Activated CD8-positive, alpha-beta T cell treated with anti-CD3 and anti-CD28 coated beads, Interleukin-2, amount 10 ng/mL, durations not matched to agents 7 days and 5 days (primary cell): ENCODE results near the gene PRF1. TPM values are rescaled to one million over a fixed set of nuclear protein-coding genes. Genes with fewer than 3 reads are reported as not detected.

ENCODE experiments used
- ATAC-seq: fragments of 150-1000 bp; cut with Tn5 transposase; one replicate; pipeline ENCODE4 v1.10.0; 2021; ENCODE audit warnings: moderate library complexity
- CTCF ChIA-PET: fragments of 350-600 bp; sonication (Branson Sonifier 250); formaldehyde crosslinking; loops from one replicate; lab custom pipeline; 2021; ENCODE audit warnings: antibody characterized with exemption; lab: Charles Lee
- POLR2A ChIA-PET: fragments of 350-600 bp; sonication (Branson Sonifier 250); formaldehyde crosslinking; loops from one replicate; lab custom pipeline; 2021; ENCODE audit warnings: antibody characterized with exemption; lab: Charles Lee
- DNase-seq: peaks from one replicate; pipeline ENCODE4 v3.0.0-alpha.2; 2020
- H3K27ac Mint-ChIP-seq: one replicate; pipeline ENCODE4 v1.8.0; 2021; ENCODE audit warnings: mild to moderate bottlenecking, mixed read lengths
- H3K27me3 Mint-ChIP-seq: one replicate; pipeline ENCODE4 v1.8.0; 2021; ENCODE audit warnings: low read depth, mixed read lengths
- H3K36me3 Mint-ChIP-seq: one replicate; pipeline ENCODE4 v1.8.0; 2021; ENCODE audit warnings: low read depth, mixed read lengths
- H3K4me1 Mint-ChIP-seq: one replicate; pipeline ENCODE4 v1.8.0; 2021; ENCODE audit warnings: low read depth, mixed read lengths
- H3K4me3 Mint-ChIP-seq: one replicate; pipeline ENCODE4 v1.8.0; 2021; ENCODE audit warnings: mild to moderate bottlenecking, mixed read lengths
- H3K9me3 Mint-ChIP-seq: one replicate; pipeline ENCODE4 v1.8.0; 2022; ENCODE audit warnings: mixed read lengths; ENCODE audit not compliant: insufficient read depth
- total RNA-seq, 2 experiments: library from RNA; stranded (reverse); gene quantifications; one replicate each; pipeline ENCODE4 v1.2.3, GENCODE V29; 2021

The PRF1 gene
- total RNA-seq, 2 experiments from 2014 or later, result 265 to 272 TPM

DNA sequence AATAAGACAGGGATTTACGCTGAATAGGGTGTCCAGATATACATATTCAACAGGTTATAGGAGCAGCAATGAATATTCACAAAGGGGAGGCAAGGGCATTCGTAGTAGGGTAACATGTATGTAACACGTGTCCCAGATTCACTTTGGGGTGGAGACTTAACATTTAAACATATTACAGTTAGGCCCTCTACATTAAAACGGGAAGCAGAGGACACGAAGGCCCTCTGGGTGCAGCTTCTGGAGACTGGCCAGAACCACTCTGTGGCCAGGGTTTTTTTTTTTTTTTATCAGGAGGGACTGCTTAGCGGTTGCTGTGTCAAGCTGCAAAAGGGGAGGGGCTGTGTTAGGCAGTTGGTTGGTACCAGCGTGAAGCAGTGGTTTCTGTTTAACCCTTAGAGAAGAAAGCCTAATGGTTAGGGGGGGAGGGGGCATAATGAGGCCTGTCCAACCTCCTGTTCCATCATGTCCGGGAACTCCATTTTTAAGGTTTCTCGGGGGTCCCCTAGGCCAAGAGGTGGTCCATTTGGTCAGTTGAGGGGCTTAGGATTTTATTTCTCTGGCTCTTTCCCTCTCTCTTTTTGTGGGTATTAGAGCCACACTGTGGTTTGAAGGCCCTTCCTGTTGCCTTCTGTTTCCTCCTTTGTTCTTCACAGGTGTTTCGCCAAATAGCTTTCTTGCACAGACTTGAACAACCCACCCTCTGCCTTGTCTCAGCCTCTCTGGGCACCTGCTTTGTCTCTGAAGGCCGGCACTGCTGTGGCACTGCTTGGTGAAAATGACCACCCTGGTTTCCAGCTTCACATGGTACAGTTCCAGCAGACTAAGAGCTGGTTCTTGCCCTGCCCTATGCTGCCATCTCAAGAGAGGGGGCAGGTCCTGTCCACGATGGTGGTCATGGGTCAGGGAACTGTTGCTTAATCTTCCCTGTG, 26.4 kb downstream of the PRF1 start:
- peaks cover under 1% of the 10 kb centered on the region for H3K9me3 Mint-ChIP-seq
- H3K27me3 Mint-ChIP-seq, result no peaks in the 10 kb centered on the region
- ChIA-PET CTCF (interaction anchor here (0.5 to 6.1 kb wide), 8 partner anchors 8 to 44 kb away, joined by 3 to 63 read pairs (median 3); partner anchors contain the start of gene PRF1), POLR2A (interaction anchor here (0.6 to 1.8 kb wide), 7 partner anchors 11 to 99 kb away, joined by 3 to 9 read pairs (median 3); partner anchors contain the start of gene PRF1)
- peak overlapping the region; percentile 78 for H3K27ac Mint-ChIP-seq
- ATAC-seq (peak; percentile 4), DNase-seq (peak; percentile 70)
- peak overlapping the region; percentile 39 for H3K4me3 Mint-ChIP-seq
- H3K36me3 Mint-ChIP-seq, result no peaks in the 10 kb centered on the region
- peaks cover 78% of the 10 kb centered on the region for H3K4me1 Mint-ChIP-seq

DNA sequence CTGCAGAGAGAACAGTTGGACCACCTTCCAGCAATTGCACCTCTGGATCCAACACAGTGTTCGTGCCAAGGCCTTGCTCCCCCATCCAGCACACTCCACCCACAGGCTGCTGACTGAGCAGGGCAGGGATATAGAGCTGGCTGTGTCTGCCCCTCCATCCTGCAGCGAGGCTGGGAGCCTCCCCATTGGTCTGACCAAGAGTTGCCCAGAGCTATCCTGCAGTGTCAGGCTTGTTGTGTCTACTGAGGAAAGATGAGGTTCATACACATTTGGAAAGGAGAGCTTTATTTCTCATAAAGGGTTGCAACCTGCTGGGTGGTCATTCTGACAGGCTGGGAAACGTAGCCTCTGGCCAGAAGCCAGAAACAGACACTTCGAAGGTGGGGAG, 27.1 kb downstream of the PRF1 start:
- CTCF ChIA-PET, result interaction anchor here (0.5 to 6.1 kb wide), 5 partner anchors 10 to 44 kb away, joined by 3 to 63 read pairs (median 3); no protein-coding TSS in a partner anchor
- H3K4me1 Mint-ChIP-seq, result peaks cover 80% of the 10 kb centered on the region

DNA sequence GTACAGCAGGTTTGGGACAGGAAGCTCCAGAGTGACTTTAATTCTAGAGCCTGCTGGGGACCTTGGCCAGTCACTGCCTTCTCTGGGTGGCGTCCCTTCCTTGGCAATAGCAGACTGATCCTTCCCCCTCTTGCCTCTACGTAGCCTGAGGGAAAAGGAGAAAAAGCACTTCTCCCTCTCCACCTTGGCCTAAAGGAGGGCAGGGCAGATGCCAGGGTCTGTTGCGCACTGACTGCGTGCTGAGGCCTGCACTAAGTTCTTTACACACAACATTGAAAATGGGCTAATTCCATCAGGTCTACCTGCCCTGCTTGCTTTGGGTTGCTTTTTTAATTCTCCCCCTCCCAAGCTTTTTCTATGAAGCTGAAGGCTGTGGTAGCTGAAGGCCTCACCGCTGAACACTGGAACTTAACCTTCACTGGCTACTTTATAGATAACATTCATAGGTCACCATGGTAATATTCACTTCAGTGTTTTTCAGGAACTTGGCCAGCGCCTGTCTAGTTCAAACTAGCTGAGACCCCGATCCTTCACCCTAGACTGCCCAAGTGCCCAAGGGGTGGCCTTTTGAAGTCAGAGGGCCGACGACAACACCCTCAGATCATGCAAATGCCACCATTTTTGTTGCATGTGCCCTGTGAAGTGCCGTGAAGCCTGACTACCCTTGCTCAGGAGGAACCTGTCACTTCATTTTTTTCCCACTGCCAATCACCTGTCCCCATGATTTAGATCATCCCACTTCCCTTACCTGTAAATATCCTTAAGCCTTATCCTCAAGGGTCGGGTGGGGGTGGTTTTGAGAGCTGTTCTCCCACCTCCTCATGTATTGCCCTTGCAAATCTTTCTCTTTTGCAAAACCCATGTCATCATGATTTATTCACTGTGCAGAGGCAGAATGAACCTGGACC, 28.7 kb downstream of the PRF1 start:
- Mint-ChIP-seq H3K36me3 (no peaks in the 10 kb centered on the region), H3K4me1 (peaks cover 78% of the 10 kb centered on the region), H3K4me3 (no peak overlapping the region), H3K27ac (no peak overlapping the region), H3K9me3 (no peaks in the 10 kb centered on the region), H3K27me3 (no peaks in the 10 kb centered on the region)
- POLR2A ChIA-PET, result no interaction called here
- DNase-seq, result no peak
- CTCF ChIA-PET, result interaction anchor here (0.6 to 6.1 kb wide), 3 partner anchors 14 to 29 kb away, joined by 3 to 63 read pairs (median 4); partner anchors contain the start of gene PRF1
- no peak for ATAC-seq

More for the DNA sequence above, 27.1 kb downstream of the PRF1 start:
- Mint-ChIP-seq H3K9me3 (no peaks in the 10 kb centered on the region), H3K36me3 (no peaks in the 10 kb centered on the region), H3K27me3 (no peaks in the 10 kb centered on the region), H3K27ac (peak overlapping the region; percentile 78), H3K4me3 (peak overlapping the region; percentile 10)
- no peak for DNase-seq
- ATAC-seq, result no peak
- POLR2A ChIA-PET, result interaction anchor here (0.7 to 1.8 kb wide), 4 partner anchors 16 to 44 kb away, joined by 3 to 9 read pairs (median 4); partner anchors contain the start of gene PRF1

DNA sequence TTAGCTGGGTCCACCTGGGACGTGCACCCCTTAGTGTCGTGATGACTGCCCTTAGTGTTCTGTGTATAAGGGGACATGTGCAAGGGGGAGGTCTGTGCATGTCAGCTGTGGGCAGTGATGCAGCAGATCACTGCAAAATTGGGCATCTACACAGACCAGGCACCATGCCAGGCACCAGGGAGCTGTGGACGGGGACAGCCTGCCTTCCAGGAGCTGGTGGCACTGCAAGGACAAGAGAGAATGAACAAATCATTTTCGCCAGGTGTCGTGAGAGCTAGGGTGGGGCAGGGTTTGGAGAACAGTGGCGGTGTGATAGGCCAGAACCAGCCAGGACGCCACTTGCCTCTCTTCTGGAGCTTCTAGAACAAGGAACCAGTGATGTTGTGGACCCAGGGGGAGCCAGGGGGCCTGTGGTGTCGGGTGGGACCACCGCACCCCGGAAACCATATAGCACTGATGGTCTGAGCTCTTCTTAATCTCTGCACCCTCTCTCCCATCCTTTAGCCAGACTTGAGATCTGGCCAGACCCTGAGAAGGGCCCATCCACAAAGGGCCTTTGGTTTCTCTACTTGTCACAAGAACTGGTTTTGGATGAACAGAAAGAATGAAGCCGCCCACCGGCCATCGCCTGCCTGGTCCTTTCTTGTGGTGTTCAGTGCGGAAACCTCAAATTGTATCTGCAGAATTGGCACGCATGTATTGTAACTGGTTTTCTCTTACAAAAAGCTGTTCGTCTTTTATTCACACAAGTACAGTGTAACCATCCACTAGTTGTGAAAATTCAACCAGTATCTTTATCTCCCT, 30.7 kb downstream of the PRF1 start:
- H3K4me3 Mint-ChIP-seq, result no peak overlapping the region
- H3K36me3 Mint-ChIP-seq, result no peaks in the 10 kb centered on the region
- ATAC-seq (no peak), DNase-seq (no peak)
- no peaks in the 10 kb centered on the region for H3K27me3 Mint-ChIP-seq
- H3K4me1 Mint-ChIP-seq, result peaks cover 65% of the 10 kb centered on the region
- POLR2A ChIA-PET, result interaction anchor here (0.8 to 1.6 kb wide), 2 partner anchors 31 to 124 kb away, joined by 3 to 5 read pairs; partner anchors contain the start of gene PRF1
- peak overlapping the region; percentile 62 for H3K27ac Mint-ChIP-seq
- H3K9me3 Mint-ChIP-seq, result no peaks in the 10 kb centered on the region
- CTCF ChIA-PET, result interaction anchor here (1.3 kb wide), 1 partner anchor 13 kb away, joined by 9 read pairs; no protein-coding TSS in a partner anchor

DNA sequence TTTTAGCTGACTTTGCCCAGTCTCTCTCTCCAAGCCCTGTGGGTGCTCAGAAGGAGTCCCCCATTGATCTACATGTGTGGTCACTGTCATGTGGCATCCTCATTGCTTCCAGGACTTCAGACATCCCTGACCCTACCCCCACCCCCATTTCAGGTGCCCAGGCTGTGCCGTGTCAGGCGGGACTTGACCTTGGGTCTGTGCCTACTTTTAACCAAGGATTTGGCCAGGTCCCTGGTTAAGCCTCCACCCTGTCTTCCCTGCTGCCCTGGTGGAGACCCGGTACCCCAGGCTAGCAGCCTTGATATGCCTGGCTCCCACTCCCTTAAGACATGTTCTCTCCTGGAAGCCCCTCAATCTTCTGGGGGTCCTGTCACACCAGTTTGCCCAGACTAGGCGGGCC, 31.3 kb downstream of the PRF1 start:
- no peaks in the 10 kb centered on the region for H3K36me3 Mint-ChIP-seq
- ATAC-seq (no peak), DNase-seq (no peak)
- ChIA-PET CTCF (interaction anchor here (1.3 to 3.2 kb wide), 2 partner anchors 11 to 12 kb away, joined by 9 to 18 read pairs; no protein-coding TSS in a partner anchor), POLR2A (interaction anchor here (0.8 to 1.6 kb wide), 2 partner anchors 31 to 125 kb away, joined by 3 to 5 read pairs; partner anchors contain the start of gene PRF1)
- no peaks in the 10 kb centered on the region for H3K9me3 Mint-ChIP-seq
- peaks cover 61% of the 10 kb centered on the region for H3K4me1 Mint-ChIP-seq
- no peak overlapping the region for H3K4me3 Mint-ChIP-seq
- peak overlapping the region; percentile 62 for H3K27ac Mint-ChIP-seq
- H3K27me3 Mint-ChIP-seq, result no peaks in the 10 kb centered on the region

DNA sequence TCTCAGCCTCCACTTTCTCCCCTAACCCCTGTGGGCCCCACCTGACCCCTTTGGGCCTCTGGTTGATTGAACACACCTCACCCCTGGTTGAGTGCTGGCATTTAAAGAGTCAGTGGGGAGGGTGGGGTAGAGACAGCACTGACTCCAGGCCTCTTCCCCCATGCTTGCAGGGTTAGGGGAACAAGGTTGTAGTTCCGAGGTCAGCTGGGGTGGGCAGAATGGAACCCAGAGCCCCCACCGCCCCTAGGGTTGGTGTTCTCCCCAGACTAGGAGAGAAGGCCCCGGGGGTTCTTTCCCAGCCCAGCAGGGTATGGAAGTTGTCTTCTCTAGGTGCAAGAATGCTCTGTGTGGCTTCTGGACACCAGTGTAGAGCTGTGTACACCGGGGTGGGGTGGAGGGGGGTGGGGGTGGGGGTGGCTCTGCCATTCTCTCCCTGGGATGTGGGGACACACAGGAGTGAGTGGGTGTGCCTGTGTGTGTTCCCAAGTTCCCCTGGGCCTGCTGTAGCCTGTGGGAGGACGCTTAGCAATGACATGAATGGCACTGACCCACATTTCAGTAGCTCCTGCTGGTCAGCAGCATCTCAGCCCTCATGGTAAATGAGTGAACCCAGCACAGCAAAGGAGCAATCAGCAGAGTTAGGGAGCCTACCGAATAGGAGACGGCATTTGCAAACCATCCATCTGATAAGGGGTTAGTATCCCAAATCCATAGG, 33.6 kb downstream of the PRF1 start:
- no peak overlapping the region for H3K4me3 Mint-ChIP-seq
- no peaks in the 10 kb centered on the region for H3K27me3 Mint-ChIP-seq
- ChIA-PET CTCF (interaction anchor here (3.2 kb wide), 1 partner anchor 9 kb away, joined by 18 read pairs; no protein-coding TSS in a partner anchor), POLR2A (no interaction called here)
- DNase-seq (no peak), ATAC-seq (no peak)
- peaks cover 56% of the 10 kb centered on the region for H3K4me1 Mint-ChIP-seq
- H3K9me3 Mint-ChIP-seq, result no peaks in the 10 kb centered on the region
- no peaks in the 10 kb centered on the region for H3K36me3 Mint-ChIP-seq
- no peak overlapping the region for H3K27ac Mint-ChIP-seq

DNA sequence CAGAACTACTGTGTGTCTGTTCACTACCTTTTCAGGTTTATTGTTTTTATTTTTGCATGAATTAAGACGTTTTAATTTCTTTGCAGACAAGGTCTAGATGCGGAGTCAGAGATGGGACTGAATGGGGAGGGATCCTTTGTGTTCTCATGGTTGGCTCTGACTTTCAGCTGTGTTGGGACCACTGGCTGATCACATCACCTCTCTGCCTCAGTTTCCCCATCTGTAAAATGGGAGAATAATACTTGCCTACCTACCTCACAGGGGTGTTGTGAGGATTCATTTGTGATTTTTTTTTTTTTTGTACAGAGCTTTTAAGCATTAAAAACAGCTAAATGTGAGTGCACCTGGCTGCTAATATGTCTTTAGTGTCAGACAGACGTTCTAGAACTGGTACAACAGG, 34.4 kb downstream of the PRF1 start:
- Mint-ChIP-seq H3K27me3 (no peaks in the 10 kb centered on the region), H3K9me3 (no peaks in the 10 kb centered on the region), H3K27ac (peak overlapping the region; percentile 4), H3K36me3 (no peaks in the 10 kb centered on the region), H3K4me3 (no peak overlapping the region), H3K4me1 (peaks cover 62% of the 10 kb centered on the region)
- DNase-seq, result no peak
- POLR2A ChIA-PET, result no interaction called here
- no peak for ATAC-seq
- CTCF ChIA-PET, result interaction anchor here (1.4 to 3.2 kb wide), 2 partner anchors 8 kb away, joined by 4 to 18 read pairs; no protein-coding TSS in a partner anchor

DNA sequence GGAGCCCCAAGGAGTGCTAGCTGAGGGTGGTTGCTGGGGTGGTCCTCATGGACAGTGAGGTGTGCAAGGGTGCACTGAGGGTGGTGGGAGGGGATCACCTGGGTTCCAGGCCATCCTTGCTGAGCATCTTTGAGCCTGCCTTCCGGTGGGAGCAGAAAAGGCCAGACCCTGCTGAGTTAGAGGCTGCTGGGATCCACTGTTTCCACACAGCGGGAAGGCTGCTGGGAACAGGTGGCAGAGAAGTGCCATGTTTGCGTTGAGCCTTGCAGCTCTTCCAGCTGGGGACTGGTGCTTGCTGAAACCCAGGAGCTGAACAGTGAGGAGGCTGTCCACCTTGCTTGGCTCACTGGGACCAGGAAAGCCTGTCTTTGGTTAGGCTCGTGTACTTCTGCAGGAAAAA, 34.9 kb downstream of the PRF1 start:
- ATAC-seq (no peak), DNase-seq (no peak)
- Mint-ChIP-seq H3K4me3 (no peak overlapping the region), H3K4me1 (peaks cover 65% of the 10 kb centered on the region), H3K27me3 (no peaks in the 10 kb centered on the region), H3K9me3 (no peaks in the 10 kb centered on the region), H3K27ac (no peak overlapping the region), H3K36me3 (no peaks in the 10 kb centered on the region)
- CTCF ChIA-PET, result interaction anchor here (1.1 to 3.2 kb wide), 4 partner anchors 8 to 192 kb away, joined by 3 to 18 read pairs (median 6); no protein-coding TSS in a partner anchor
- POLR2A ChIA-PET, result no interaction called here

DNA sequence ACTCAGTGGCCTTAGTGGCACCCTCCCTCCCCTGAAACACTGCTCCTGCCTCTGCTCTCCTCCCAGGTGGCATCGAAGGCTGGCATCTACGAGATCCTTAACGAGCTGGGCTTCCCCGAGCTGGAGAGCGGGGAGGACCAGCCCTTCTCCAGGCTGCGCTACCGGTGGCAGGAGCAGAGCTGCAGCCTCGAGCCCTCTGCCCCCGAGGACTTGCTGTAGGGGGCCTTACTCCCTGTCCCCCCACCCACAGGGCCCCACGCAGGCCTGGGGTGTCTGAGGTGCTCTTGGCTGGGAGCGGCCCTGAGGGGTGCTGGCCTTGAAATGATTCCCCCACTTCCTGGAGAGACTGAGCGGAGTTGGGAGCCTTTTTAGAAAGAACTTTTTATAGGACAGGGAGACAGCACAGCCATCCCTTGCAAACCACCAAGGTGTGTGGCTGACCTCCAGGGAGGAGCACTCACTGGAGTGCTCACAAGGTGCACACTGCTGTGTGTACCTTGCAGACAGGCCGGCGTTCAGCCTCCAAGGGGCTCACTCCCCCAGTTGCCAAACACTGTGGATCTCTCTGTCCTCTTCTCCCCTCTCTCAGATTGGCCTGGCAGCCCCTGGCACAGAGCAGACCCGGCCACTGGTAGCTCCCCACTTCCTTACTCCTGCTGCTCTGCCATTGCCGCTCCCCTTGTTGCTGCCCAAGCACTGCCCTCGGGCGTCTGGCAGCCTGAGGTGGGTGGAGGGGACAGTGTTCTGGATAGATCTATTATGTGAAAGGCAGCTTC, 35.8 kb downstream of the PRF1 start:
- no peaks in the 10 kb centered on the region for H3K36me3 Mint-ChIP-seq
- POLR2A ChIA-PET, result no interaction called here
- no peaks in the 10 kb centered on the region for H3K27me3 Mint-ChIP-seq
- peak overlapping the region; percentile 57 for H3K27ac Mint-ChIP-seq
- H3K4me3 Mint-ChIP-seq, result no peak overlapping the region
- ATAC-seq, result no peak
- DNase-seq, result no peak
- H3K9me3 Mint-ChIP-seq, result no peaks in the 10 kb centered on the region
- peaks cover 66% of the 10 kb centered on the region for H3K4me1 Mint-ChIP-seq
- CTCF ChIA-PET, result interaction anchor here (1.1 to 2.4 kb wide), 2 partner anchors 8 to 193 kb away, joined by 3 to 8 read pairs; no protein-coding TSS in a partner anchor
